RWPE2 (cell line): Measurements from ENCODE around the gene BCL11B.

Experiments used
- ATAC-seq: fragments of 200-7000 bp; cut with Tn5 transposase; 3 replicates; pipeline ENCODE4 v1.9.1; 2021; ENCODE audit warnings: low read depth
- DNase-seq: peaks from one replicate; pipeline ENCODE4 v3.0.0-alpha.2; 2020; ENCODE audit warnings: low spot score
- H3K27ac ChIP-seq: fragments of 450-650 bp; 2 replicates; pipeline ENCODE4 v1.5.1; 2017; ENCODE audit warnings: mild to moderate bottlenecking; ENCODE audit not compliant: poor library complexity, severe bottlenecking
- H3K27me3 ChIP-seq: fragments of 250-450 bp; sonication (Bioruptor Pico); 2 replicates; pipeline ENCODE4 v1.5.1; 2021; ENCODE audit warnings: mild to moderate bottlenecking, moderate library complexity; ENCODE audit not compliant: insufficient read depth, poor library complexity, severe bottlenecking
- H3K36me3 ChIP-seq: fragments of 250-450 bp; sonication (Bioruptor Pico); 2 replicates; pipeline ENCODE4 v1.5.1; 2020; ENCODE audit warnings: low read depth, mild to moderate bottlenecking, moderate library complexity
- H3K4me1 ChIP-seq: fragments of 250-450 bp; sonication (Bioruptor Pico); 2 replicates; pipeline ENCODE4 v1.5.1; 2021; ENCODE audit warnings: mild to moderate bottlenecking, moderate library complexity; ENCODE audit not compliant: insufficient read depth, poor library complexity, severe bottlenecking
- H3K4me3 ChIP-seq: fragments of 250-450 bp; sonication (Bioruptor Pico); 2 replicates; pipeline ENCODE4 v1.5.1; 2021; ENCODE audit warnings: mild to moderate bottlenecking, moderate library complexity; ENCODE audit not compliant: severe bottlenecking
- H3K9me3 ChIP-seq: fragments of 250-450 bp; sonication (Bioruptor Pico); 2 replicates; pipeline ENCODE4 v1.5.1; 2021; ENCODE audit warnings: mild to moderate bottlenecking, moderate library complexity; ENCODE audit not compliant: severe bottlenecking
- CTCF ChIP-seq: fragments of 450-650 bp; IDR thresholded peaks from one replicate; pipeline ENCODE4 v1.5.1; 2017; ENCODE audit warnings: mild to moderate bottlenecking, moderate library complexity; ENCODE audit not compliant: poor library complexity, severe bottlenecking

BCL11B gene

DNA sequence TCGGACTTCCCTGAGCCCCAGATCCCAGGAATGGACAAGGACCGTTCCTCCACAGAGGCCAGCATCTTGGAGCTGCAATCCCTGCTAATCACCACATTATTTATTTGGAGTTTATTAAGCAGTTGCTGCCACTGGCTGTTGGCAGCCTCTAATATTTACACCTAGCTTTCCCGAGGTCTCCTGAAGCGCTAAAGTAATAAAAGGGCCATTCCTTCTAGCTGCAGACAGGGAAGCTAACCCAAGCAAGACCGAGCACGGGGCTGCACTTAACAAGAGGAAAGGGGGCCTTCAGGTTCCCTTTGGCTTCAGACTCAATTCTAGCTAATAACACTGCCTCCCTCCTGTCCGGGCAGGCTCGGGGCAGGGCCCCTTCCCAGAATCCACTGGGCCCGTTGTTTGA, 63.7 kb downstream of the BCL11B start:
- Histone ChIP-seq H3K4me1 (no peaks in the 10 kb centered on the region), H3K27me3 (no peaks in the 10 kb centered on the region), H3K27ac (no peak overlapping the region), H3K36me3 (no peaks in the 10 kb centered on the region), H3K9me3 (no peaks in the 10 kb centered on the region), H3K4me3 (no peak overlapping the region)
- ATAC-seq = no peak
- no peak for TF ChIP-seq CTCF
- DNase-seq = no peak

DNA sequence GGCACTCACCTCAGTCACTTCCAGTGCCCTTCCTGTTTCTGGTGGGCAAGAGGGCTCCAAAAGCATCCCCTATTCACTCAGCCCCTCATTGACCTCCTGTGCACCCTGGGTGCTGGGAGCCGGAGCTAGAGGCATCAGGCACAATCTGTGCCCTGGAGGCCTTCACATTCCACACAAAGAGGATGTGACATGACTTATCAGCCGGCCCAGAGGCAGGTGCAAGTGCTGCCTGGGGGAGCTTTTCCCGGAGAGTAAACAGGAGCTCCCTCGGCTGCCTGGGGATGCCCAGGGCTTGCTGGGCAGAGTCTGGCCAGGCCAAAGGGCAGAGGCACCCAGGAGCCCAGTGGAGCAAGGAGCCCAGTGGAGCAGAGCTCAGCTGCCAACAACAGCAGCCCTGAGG, 64.5 kb downstream of the BCL11B start:
- Histone ChIP-seq H3K27ac (no peak overlapping the region), H3K36me3 (no peaks in the 10 kb centered on the region), H3K9me3 (no peaks in the 10 kb centered on the region), H3K4me1 (no peaks in the 10 kb centered on the region), H3K27me3 (no peaks in the 10 kb centered on the region), H3K4me3 (no peak overlapping the region)
- ATAC-seq (no peak), DNase-seq (no peak)
- TF ChIP-seq CTCF = no peak

- Histone ChIP-seq H3K4me3 (no peak overlapping the region), H3K4me1 (no peaks in the 10 kb centered on the region), H3K9me3 (no peaks in the 10 kb centered on the region), H3K36me3 (no peaks in the 10 kb centered on the region), H3K27me3 (no peaks in the 10 kb centered on the region), H3K27ac (no peak overlapping the region)
- ATAC-seq = no peak
- no peak for TF ChIP-seq CTCF
- no peak for DNase-seq
Observed at GRCh38 chr14:99206090-99206489, 65.9 kb downstream of the BCL11B start.

GRCh38 chr14:99205086-99205688, 66.8 kb downstream of the BCL11B start:
- Histone ChIP-seq H3K4me3 (no peak overlapping the region), H3K36me3 (no peaks in the 10 kb centered on the region), H3K27me3 (no peaks in the 10 kb centered on the region), H3K27ac (no peak overlapping the region), H3K9me3 (no peaks in the 10 kb centered on the region), H3K4me1 (no peaks in the 10 kb centered on the region)
- DNase-seq (no peak), ATAC-seq (no peak)
- TF ChIP-seq CTCF = no peak

DNA sequence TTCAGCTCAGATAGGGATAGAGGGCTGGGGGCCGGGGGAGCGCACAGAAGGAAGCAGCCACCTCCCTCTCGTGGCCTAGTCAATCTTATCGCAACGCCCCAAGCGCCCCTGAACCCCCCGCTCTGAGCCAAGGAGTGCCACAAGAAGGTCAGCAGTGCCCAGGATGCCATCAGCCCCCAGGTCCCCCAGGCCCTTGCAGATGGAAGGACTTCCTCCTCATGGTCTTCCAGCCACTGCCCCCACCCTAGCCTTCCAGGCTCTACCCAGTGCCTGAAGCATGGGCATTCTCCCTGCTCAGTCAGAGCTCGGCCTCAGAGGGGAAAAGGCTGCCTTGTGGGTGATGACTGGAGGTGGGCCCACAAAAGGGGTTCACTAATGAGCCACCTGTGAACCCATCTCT, 68.2 kb downstream of the BCL11B start:
- Histone ChIP-seq H3K4me3 (no peak overlapping the region), H3K27me3 (no peaks in the 10 kb centered on the region), H3K36me3 (no peaks in the 10 kb centered on the region), H3K9me3 (no peaks in the 10 kb centered on the region), H3K27ac (no peak overlapping the region), H3K4me1 (no peaks in the 10 kb centered on the region)
- ATAC-seq (no peak), DNase-seq (no peak)
- no peak for TF ChIP-seq CTCF
